ENCODE results near the gene MFRP.

Gene MFRP

GRCh38 chr11:119329320-119329719, 17.2 kb downstream of the MFRP start:
- TF ChIP-seq CTCF (IDR thresholded peaks at IDR 0.05; ENCODE audit: control insufficient read depth, extremely low read depth, insufficient read depth), result no peak
- no peak for DNase-seq (ENCODE audit: low read depth)
- no peak overlapping the region for H3K4me3 ChIP-seq (ENCODE audit: low read depth, low read length)

GRCh38 chr11:119324189-119324588, 22.3 kb downstream of the MFRP start:
- no peak overlapping the region for H3K4me3 ChIP-seq (ENCODE audit: low read depth, low read length)
- DNase-seq (ENCODE audit: low read depth), result no peak
- no peak for TF ChIP-seq CTCF (IDR thresholded peaks at IDR 0.05; ENCODE audit: control insufficient read depth, extremely low read depth, insufficient read depth)

GRCh38 chr11:119323532-119324033, 22.9 kb downstream of the MFRP start:
- no peak for DNase-seq (ENCODE audit: low read depth)
- peak; percentile 81 for TF ChIP-seq CTCF (IDR thresholded peaks at IDR 0.05; ENCODE audit: control insufficient read depth, extremely low read depth, insufficient read depth)
- H3K4me3 ChIP-seq (ENCODE audit: low read depth, low read length), result no peak overlapping the region

- no peak overlapping the region for H3K4me3 ChIP-seq (ENCODE audit: low read depth, low read length)
- TF ChIP-seq CTCF (IDR thresholded peaks at IDR 0.05; ENCODE audit: control insufficient read depth, extremely low read depth, insufficient read depth), result no peak
- no peak for DNase-seq (ENCODE audit: low read depth)
These were observed 23.5 kb downstream of the MFRP start for GRCh38 chr11:119322921-119323531.

- DNase-seq (ENCODE audit: low read depth), result no peak
- no peak for TF ChIP-seq CTCF (IDR thresholded peaks at IDR 0.05; ENCODE audit: control insufficient read depth, extremely low read depth, insufficient read depth)
- H3K4me3 ChIP-seq (ENCODE audit: low read depth, low read length), result no peak overlapping the region
These were observed 24.2 kb downstream of the MFRP start for GRCh38 chr11:119322360-119322739.

- no peak for DNase-seq (ENCODE audit: low read depth)
- no peak for TF ChIP-seq CTCF (IDR thresholded peaks at IDR 0.05; ENCODE audit: control insufficient read depth, extremely low read depth, insufficient read depth)
- no peak overlapping the region for H3K4me3 ChIP-seq (ENCODE audit: low read depth, low read length)
These were observed 25.6 kb downstream of the MFRP start for GRCh38 chr11:119320776-119321524.
